ENCODE data around the gene YEATS2. TPM values are rescaled to one million over a fixed set of nuclear protein-coding genes. Genes with fewer than 3 reads are reported as not detected.
A peak's percentile ranks its signal among the peaks of the same experiment; 100 is the strongest.
"Not testable (repeated sequence)": the region's sequence is repeated elsewhere in the genome, so short reads cannot be mapped to it uniquely, and the experiment has no call there.

YEATS2 gene
- total RNA-seq, 6 experiments from 2014 or later = 3.8 to 12.1 (median 7.3) TPM

- ATAC-seq (peak in 2 of 4 donors; percentile 39 to 46), DNase-seq (no peak)
- Histone ChIP-seq H3K27me3 (no peaks in the 10 kb centered on the region), H3K4me1 (no peaks in the 10 kb centered on the region), H3K36me3 (peaks cover 0 to 39% (median 11%) of the 10 kb centered on the region in 4 donors), H3K27ac (no peak overlapping the region), H3K4me3 (no peak overlapping the region), H3K9me3 (no peaks in the 10 kb centered on the region)
- 87% methylated on average over 5 of the region's 5 CpGs for WGBS (ENCODE audit: insufficient coverage, low coverage, low lambda C conversion rate, missing lambda C conversion rate)
- intact Hi-C loops (cut with DNase I) = no loop called here
- TF ChIP-seq POLR2A (IDR thresholded peaks at IDR 0.05) (no peak), CTCF (IDR thresholded peaks at IDR 0.05) (no peak)
Observed at GRCh38 chr3:183775781-183776180, 78.2 kb downstream of the YEATS2 start.

GRCh38 chr3:183776451-183776850, 78.9 kb downstream of the YEATS2 start:
- DNase-seq; ATAC-seq; intact Hi-C loops (cut with DNase I); H3K27me3 ChIP-seq; H3K4me1 ChIP-seq; H3K4me3 ChIP-seq; H3K27ac ChIP-seq; H3K9me3 ChIP-seq: not testable (repeated sequence)
- 71% methylated on average over 1 of the region's 5 CpGs for WGBS (ENCODE audit: insufficient coverage, low coverage, low lambda C conversion rate, missing lambda C conversion rate)
- H3K36me3 ChIP-seq = peaks cover 0 to 39% (median 13%) of the 10 kb centered on the region in 4 donors

GRCh38 chr3:183777016-183777618, 79.5 kb downstream of the YEATS2 start:
- H3K4me3 ChIP-seq = no peak overlapping the region
- H3K27ac ChIP-seq = no peak overlapping the region
- intact Hi-C loops (cut with DNase I) = no loop called here
- no peak for ATAC-seq
- no peaks in the 10 kb centered on the region for H3K4me1 ChIP-seq
- TF ChIP-seq POLR2A (IDR thresholded peaks at IDR 0.05) = no peak
- H3K27me3 ChIP-seq = no peaks in the 10 kb centered on the region
- no peaks in the 10 kb centered on the region for H3K9me3 ChIP-seq
- no peak for DNase-seq
- WGBS (ENCODE audit: insufficient coverage, low coverage, low lambda C conversion rate, missing lambda C conversion rate) = 94% methylated on average over 4 of the region's 4 CpGs
- H3K36me3 ChIP-seq = peaks cover 0 to 38% (median 14%) of the 10 kb centered on the region in 4 donors

DNA sequence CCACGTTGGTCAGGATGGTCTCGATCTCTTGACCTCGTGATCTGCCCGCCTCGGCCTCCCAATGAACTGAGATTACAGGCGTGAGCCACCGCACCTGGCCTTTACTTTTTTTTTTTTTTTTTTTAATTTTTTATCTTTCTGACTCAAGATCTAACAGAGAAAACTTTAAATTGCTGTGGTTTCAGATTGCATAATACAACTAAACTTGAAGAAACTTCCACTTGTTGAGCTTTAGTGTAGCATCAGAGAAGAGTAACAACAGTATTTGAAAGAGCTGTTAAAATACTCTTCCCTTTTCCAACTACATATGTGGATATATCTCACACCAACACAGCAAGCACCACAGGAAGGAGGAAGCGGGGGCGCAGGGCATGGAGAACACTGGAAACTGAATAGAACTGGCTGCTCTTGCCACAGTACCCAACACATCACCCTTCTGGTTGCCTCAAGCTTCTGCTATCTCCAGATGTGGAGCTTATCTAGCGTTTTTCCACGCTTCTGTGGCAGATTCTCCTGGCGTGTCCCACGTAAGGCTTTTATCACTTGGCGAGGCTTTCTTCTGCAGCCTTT, 82.4 kb downstream of the YEATS2 start:
- peak in 1 of 4 donors; percentile 21 for ATAC-seq
- 93% methylated on average over 11 of the region's 14 CpGs for WGBS (ENCODE audit: insufficient coverage, low coverage, low lambda C conversion rate, missing lambda C conversion rate)
- intact Hi-C loops (cut with DNase I) = no loop called here

GRCh38 chr3:183781246-183781645, 83.6 kb downstream of the YEATS2 start:
- DNase-seq (no peak), ATAC-seq (no peak)
- peaks cover 0 to 27% (median 12%) of the 10 kb centered on the region in 4 donors for H3K36me3 ChIP-seq
- H3K27me3 ChIP-seq = no peaks in the 10 kb centered on the region
- intact Hi-C loops (cut with DNase I) = no loop called here
- TF ChIP-seq POLR2A (IDR thresholded peaks at IDR 0.05) (no peak), CTCF (IDR thresholded peaks at IDR 0.05) (no peak)
- 97% methylated on average over 5 of the region's 6 CpGs for WGBS (ENCODE audit: insufficient coverage, low coverage, low lambda C conversion rate, missing lambda C conversion rate)
- no peak overlapping the region for H3K4me3 ChIP-seq
- no peaks in the 10 kb centered on the region for H3K4me1 ChIP-seq
- H3K9me3 ChIP-seq = no peaks in the 10 kb centered on the region
- H3K27ac ChIP-seq = no peak overlapping the region

More for the DNA sequence above, 82.4 kb downstream of the YEATS2 start:
- Histone ChIP-seq H3K4me1 (no peaks in the 10 kb centered on the region), H3K36me3 (peaks cover 0 to 27% (median 11%) of the 10 kb centered on the region in 4 donors), H3K27me3 (no peaks in the 10 kb centered on the region), H3K27ac (no peak overlapping the region), H3K4me3 (no peak overlapping the region), H3K9me3 (no peaks in the 10 kb centered on the region)
- TF ChIP-seq POLR2A (IDR thresholded peaks at IDR 0.05) (no peak), CTCF (IDR thresholded peaks at IDR 0.05) (no peak)
- DNase-seq = no peak

All from right lobe of liver (tissue), 6 donors.